ENCODE results near the gene MCOLN1.

Gene MCOLN1

GRCh38 chr19:7522072-7522922, at the start of gene MCOLN1:
Gene MCOLN1 (plus strand): TSS chr19:7522624. CDS start chr19:7522751, 127 bp downstream.
- DNase-seq (ENCODE audit: low read depth), result peak; percentile 70

- no peak for DNase-seq (ENCODE audit: low read depth)
Measured at GRCh38 chr19:7475665-7476064, 46.8 kb upstream of the MCOLN1 start.

GRCh38 chr19:7476241-7476640, 46.2 kb upstream of the MCOLN1 start:
- DNase-seq (ENCODE audit: low read depth), result no peak

DNA sequence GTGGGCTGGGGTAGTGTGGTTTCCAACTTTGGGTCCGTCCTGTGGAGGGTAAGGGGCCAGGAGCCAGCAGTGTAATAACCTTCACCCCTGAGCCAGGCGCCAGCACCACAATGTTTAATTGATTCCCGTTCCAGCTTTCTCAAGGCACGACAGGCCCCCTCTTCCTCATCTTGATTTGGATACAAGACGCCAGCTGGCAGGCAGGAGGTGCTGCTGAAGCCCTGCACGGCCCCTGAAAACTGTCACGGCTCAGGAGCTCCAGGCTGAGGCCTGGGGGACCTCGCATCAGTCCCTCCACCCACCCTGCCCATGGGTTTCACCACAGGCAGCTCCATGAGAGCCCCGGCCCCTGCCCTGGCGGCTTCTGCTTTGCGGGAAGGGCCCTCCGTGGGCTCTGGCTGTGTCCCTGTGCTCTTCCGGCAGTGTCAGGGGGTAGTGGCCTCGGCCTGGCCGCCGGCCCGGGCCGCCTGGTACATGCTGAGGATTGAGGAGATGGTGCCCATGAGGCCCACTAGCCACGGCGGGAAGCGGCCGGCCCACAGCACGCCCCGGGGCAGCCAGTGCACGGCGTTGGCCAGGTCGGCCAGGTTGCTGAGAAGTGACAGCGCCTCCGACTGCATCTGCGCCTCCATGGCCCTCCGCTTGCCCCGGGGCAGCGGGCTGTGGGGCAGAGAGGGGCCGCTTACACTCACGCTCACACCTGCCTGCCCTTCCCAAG, 45.5 kb upstream of the MCOLN1 start:
- no peak for DNase-seq (ENCODE audit: low read depth)

DNA sequence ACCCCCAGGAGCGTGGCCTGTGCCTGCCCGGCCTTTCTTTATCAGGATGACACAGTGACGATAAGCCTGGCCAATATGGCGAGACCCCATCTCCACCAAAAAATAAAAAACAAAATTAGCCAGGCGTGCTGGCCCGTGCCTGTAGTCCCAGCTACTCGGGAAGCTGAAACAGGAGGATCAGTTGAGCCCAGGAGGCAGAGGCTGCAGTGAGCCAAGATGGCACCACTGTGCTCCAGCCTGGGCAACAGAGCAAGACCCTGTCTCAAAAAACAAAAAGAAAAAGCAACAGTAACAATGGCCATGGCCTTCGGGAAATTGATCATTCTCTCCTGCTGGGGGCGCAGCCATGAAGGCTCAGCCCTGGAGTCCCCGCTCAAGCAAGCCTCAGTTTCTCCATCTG, 44.7 kb upstream of the MCOLN1 start:
- no peak for DNase-seq (ENCODE audit: low read depth)

- no peak for DNase-seq (ENCODE audit: low read depth)
Measured at GRCh38 chr19:7478173-7478842, 44.1 kb upstream of the MCOLN1 start.

- DNase-seq (ENCODE audit: low read depth), result no peak
Measured at GRCh38 chr19:7478843-7479227, 43.6 kb upstream of the MCOLN1 start.

GRCh38 chr19:7480222-7480969, 42.0 kb upstream of the MCOLN1 start:
- DNase-seq (ENCODE audit: low read depth), result no peak

DNA sequence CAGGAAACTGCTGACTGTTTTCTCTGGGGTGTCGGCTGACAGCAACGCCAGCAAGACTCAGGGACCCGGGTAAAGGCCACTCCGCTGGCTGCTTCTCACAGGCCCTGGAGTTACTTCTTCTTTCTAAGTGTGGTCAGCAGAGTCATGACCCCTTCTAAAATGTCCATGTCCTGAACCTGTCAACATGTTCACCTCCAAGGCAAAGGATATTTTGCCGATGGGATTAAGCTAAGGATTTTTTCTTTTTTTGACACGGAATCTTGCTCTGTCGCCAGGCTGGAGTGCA, 41.5 kb upstream of the MCOLN1 start:
- DNase-seq (ENCODE audit: low read depth), result no peak

DNA sequence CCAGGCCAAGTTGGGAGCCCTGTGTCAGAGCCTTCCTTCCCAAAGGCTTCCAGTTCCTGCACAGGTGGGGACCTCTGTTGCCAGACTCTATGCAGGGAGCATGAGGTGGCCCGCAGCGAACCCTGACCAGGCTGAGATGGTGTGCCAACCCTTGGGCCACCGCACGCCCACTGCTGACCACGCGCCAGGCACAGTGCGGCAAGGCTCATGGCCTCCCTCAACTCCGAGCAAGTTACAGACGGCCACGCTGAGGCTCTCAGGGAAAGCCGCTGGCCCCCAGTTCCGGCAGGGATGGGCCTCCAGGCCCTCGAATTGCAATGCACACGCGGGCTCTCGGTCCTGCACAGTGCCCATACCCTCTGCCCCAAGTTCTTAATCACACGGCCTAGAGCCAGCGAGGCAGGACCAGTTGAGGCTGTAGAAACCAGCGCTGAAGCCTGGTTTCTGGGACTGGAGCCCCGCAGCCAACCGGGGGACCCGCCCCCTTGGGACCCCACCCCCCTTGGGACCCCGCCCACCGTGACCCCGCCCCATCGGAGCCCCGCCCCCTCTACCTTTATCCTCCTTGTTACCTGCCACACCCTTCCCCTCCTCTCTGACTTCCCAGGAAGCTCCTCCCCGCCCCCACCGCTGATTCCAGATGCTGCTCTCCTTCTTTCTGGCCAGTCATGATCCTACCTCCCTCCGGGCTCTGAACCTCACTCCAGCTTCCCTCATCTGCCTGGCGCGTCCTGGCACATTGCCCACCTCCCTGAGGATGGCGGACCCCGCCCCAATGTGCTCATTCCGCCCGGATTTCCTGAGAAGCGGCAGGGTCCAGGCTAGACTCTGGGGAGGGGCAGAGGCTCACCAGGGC, 39.6 kb upstream of the MCOLN1 start:
- no peak for DNase-seq (ENCODE audit: low read depth)

DNA sequence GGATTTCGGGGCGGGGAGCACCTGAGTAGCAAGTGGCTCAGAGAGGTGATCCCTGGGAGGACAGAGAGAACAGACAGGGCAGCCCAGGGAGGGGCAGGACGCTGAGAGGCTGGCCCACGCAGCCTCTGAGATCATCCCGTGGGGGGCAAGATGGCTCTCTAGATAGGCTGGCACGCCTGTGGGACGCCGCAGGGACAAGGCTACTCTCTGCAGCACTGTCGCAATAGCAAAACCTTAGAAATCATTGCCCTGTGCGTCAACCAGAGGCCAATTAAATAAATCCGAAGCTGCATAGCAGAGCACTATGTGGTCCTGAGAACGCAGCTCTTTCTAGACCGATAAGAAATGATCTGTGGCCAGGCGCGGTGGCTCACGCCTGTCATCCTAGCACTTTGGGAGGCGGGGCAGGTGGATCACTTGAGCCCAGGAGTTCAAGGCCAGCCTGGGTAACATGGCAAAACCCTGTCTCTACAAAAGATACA, 38.7 kb upstream of the MCOLN1 start:
- no peak for DNase-seq (ENCODE audit: low read depth)

- no peak for DNase-seq (ENCODE audit: low read depth)
Measured at GRCh38 chr19:7486923-7487322, 35.5 kb upstream of the MCOLN1 start.

DNA sequence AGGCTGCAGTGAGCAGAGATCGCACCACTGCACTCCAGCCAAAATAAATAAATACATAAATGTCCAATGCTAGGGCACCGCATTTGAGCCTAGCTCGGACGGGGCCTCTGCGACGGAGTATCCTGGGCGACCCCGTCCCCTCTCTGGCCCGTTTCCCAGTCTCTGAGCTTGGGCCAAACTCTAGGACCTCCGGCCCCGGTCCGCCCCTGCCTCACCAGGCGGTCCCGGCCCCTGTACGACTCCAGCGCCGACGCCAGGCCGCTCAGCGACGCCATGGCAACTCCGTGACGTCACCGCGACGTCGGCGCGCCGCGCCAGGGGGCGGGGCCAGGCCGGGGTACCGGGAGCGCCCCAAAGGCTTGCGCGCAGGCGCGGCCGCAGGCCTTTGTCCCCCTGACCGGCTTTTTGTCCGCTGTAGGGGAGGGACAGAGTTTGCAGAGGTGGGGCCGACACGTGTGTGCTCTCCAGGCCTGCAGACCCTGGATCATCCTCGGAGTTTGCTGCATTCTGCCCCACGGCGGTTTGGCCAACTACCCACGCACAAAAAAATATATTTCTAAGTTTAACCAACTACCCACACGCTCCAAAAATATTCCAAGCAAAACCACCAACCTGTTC, 33.6 kb upstream of the MCOLN1 start, which contains the start of gene PEX11G:
PEX11G (minus strand) TSS at position 300 of the 618 bp plus-strand sequence; CDS start at position 275, 25 bp downstream.
- peak; percentile 52 for DNase-seq (ENCODE audit: low read depth)

- DNase-seq (ENCODE audit: low read depth), result no peak
Measured at GRCh38 chr19:7489609-7490044, 32.8 kb upstream of the MCOLN1 start.

DNA sequence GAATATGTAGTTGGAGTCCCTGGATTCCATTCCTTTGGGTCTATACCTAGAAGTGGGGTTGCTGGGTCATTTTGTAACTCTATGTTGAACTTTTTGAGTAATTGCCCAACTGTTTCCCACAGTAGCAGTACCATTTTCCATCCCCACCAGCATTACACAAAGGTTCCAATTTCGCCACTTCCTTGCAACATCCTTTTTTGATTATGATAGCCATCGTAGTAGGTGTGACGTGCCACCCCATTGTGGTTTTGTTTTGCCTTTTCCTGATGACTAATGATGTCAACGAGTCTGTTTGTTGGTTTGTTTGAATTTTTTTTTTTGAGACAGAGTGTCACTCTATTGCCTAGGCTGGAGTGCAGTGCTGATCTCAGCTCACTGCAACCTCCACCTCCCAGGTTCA, 30.3 kb upstream of the MCOLN1 start:
- DNase-seq (ENCODE audit: low read depth), result peak; percentile 37

DNA sequence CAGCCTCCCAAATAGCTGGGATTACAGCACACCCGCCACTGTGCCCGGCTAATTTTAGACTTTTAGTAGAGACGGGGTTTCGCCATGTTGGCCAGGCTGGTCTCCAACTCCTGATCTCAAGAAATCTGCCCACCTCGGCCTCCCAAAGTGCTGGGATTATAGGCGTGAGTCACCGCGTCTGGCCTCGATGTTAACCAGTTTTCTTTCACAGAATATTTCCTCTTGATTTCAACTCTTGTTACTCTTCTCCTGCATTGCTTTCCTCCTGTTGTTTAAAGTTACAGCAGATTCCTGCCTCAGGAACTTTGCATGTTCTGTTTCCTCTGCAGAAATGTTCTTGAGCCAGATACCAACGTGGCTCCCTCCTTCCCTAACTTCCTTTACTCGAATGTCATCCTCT, 29.9 kb upstream of the MCOLN1 start:
- DNase-seq (ENCODE audit: low read depth), result no peak

- DNase-seq (ENCODE audit: low read depth), result no peak
Measured at GRCh38 chr19:7494416-7495098, 27.9 kb upstream of the MCOLN1 start.

DNA sequence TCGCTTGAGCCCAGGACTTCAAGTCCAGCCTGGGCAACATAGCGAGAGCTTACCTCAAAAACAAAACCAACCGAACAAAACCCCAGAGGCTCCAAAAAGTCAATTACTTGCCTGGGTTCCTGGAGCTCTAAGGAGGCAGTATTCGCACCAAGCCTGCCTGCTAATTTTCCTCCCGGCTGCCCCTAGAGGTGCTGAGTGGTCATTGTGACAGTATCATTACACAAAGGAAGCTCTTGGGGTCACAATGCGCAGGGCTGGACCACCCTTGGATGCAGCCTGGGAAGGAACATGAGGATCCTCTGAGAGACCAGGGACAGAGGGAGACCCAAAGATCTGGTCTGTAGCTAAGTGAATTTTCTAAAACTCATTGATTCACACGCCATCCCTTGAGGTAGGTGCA, 25.1 kb upstream of the MCOLN1 start:
- DNase-seq (ENCODE audit: low read depth), result no peak

DNA sequence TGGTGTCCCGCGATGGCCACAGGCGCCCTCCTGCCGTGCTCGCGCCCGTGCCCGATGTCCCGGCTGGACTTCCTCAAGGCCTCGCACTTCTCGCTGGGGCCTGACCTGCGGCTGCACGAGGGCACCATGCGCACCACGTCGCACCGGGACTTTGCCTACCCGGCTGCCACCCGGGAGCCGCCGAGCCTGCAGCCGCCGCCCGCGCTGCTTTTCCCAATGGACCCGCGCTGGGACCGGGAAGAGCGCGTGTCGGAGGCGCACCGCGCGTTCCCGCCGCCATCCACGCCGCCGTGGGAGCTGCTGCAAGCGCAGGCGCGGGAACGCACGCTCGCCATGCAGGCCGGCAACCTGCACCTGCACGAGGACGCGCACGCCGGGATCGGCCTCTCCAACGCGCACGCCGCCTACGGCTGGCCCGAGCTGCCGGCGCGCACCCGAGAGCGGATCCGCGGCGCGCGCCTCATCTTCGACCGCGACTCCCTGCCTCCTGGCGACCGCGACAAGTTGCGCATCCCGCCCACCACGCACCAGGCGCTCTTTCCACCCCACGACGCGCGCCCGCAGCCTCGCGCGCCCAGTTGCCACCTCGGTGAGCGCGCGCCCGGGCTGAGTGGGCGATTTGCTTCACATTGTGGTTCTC, 21.5 kb upstream of the MCOLN1 start:
- DNase-seq (ENCODE audit: low read depth), result no peak

DNA sequence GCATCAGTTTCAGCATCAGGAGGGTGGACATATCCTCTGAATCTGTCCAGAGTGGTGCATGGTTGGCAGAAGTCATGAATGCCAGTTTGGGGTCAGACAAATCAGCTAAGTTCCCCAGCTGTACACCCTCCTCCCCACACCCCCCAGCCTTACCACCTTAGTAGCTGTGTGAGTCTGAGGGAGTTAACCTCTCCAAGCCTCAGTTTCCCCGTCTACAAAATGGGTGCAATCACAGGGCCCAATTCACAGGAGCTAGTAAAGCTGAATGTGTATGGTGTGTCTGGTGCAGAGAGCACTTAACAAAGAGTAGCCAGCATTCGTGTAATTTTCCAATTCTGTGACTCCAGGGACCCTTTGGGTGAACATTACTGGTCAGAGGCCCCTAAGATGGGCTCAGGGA, 19.9 kb upstream of the MCOLN1 start:
- no peak for DNase-seq (ENCODE audit: low read depth)

All from HS-5 (cell line).